HG02870 (cell line): ENCODE measurements around the gene MAF.

Experiments
- ATAC-seq: cut with Tn5 transposase; IDR thresholded peaks from one replicate; pipeline ENCODE4 v1.9.1; 2021; ENCODE audit warnings: mild to moderate bottlenecking, moderate library complexity; ENCODE audit not compliant: unreplicated experiment

The MAF gene

DNA sequence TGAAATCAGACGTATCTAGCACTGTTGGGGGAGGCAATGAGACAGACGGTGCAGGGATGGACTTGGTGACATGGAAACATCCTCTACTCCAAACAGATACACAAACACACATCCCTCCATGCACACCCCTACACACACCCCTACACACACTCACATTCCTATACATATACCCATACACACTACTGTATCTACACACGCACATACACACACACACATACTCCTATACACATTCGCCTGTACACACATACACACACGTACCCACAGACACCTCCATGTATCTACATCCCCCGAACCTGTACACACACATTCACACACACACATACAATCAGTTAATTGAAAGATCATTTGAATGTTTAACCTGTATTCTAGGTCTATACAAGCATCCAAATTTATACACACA, 53.5 kb downstream of the MAF start:
- no peak for ATAC-seq
